HepG2 (cell line): ENCODE results near the gene MCC. TPM values are rescaled to one million over a fixed set of nuclear protein-coding genes. Genes with fewer than 3 reads are reported as not detected.
A peak's percentile ranks its signal among the peaks of the same experiment; 100 is the strongest.

Experiments used
- ARNT2 ChIP-seq: sonication (generic); formaldehyde crosslinking; IDR thresholded peaks from 2 replicates; pipeline ENCODE4 v1.8.0; 2022; ENCODE audit warnings: mild to moderate bottlenecking, low read depth, missing genetic modification reagents, moderate library complexity
- ATM ChIP-seq: fragments of 450-650 bp; IDR thresholded peaks from 2 replicates; pipeline ENCODE4 v1.7.1; 2017; ENCODE audit warnings: mild to moderate bottlenecking, borderline replicate concordance
- CHCHD3 ChIP-seq: sonication (generic); formaldehyde crosslinking; IDR thresholded peaks from 2 replicates; pipeline ENCODE4 v1.8.0; 2022; ENCODE audit warnings: mild to moderate bottlenecking, missing genetic modification reagents, moderate library complexity
- DPF2 ChIP-seq: sonication (generic); formaldehyde crosslinking; IDR thresholded peaks from 2 replicates; pipeline ENCODE4 v1.4.0; 2020; ENCODE audit warnings: mild to moderate bottlenecking, low read depth, missing genetic modification reagents, borderline replicate concordance
- EED ChIP-seq: sonication (generic); formaldehyde crosslinking; IDR thresholded peaks from 2 replicates; pipeline ENCODE4 v1.5.0; 2020; ENCODE audit warnings: mild to moderate bottlenecking, missing genetic modification reagents
- ETV6 ChIP-seq: sonication (generic); formaldehyde crosslinking; conservative IDR thresholded peaks from 2 replicates; pipeline ENCODE4 v1.4.0; 2020; ENCODE audit warnings: missing genetic modification reagents
- FOXJ3 ChIP-seq: sonication (generic); formaldehyde crosslinking; IDR thresholded peaks from 2 replicates; pipeline ENCODE4 v1.4.0; 2020; ENCODE audit warnings: missing genetic modification reagents, mild to moderate bottlenecking, borderline replicate concordance
- HNF1B ChIP-seq: sonication (generic); formaldehyde crosslinking; IDR thresholded peaks from 2 replicates; pipeline ENCODE4 v1.5.1; 2020; ENCODE audit warnings: mild to moderate bottlenecking, moderate library complexity, missing genetic modification reagents
- MBD4 ChIP-seq: IDR thresholded peaks from 2 replicates; pipeline ENCODE4 v1.6.1; 2012; ENCODE audit warnings: low read length, inconsistent platforms, borderline replicate concordance
- MEF2D ChIP-seq: sonication (generic); formaldehyde crosslinking; IDR thresholded peaks from 2 replicates; pipeline ENCODE4 v1.5.1; 2020; ENCODE audit warnings: mild to moderate bottlenecking, missing genetic modification reagents
- MEIS1 ChIP-seq: sonication (generic); formaldehyde crosslinking; IDR thresholded peaks from 2 replicates; pipeline ENCODE4 v1.9.0; 2021; ENCODE audit warnings: mild to moderate bottlenecking, missing genetic modification reagents, moderate library complexity, borderline replicate concordance
- MTF1 ChIP-seq: sonication (generic); formaldehyde crosslinking; IDR thresholded peaks from 2 replicates; pipeline ENCODE4 v1.5.0; 2020; ENCODE audit warnings: missing genetic modification reagents
- RARA ChIP-seq: IDR thresholded peaks from 2 replicates; pipeline ENCODE4 v1.6.1; 2016; ENCODE audit warnings: missing genetic modification reagents, missing compliant biosample characterization
- TBP ChIP-seq: sonication (generic); formaldehyde crosslinking; IDR thresholded peaks from 2 replicates; pipeline ENCODE4 v1.5.0; 2020; ENCODE audit warnings: missing genetic modification reagents
- TBX3 ChIP-seq: fragments of 450-650 bp; IDR thresholded peaks from 2 replicates; pipeline ENCODE4 v1.6.1; 2017; ENCODE audit warnings: antibody characterized with exemption, mild to moderate bottlenecking, inconsistent platforms, borderline replicate concordance
- THAP11 ChIP-seq: IDR thresholded peaks from 2 replicates; pipeline ENCODE4 v1.6.1; 2016; ENCODE audit warnings: missing biosample characterization, missing genetic modification reagents
- ZNF670 ChIP-seq: sonication (generic); formaldehyde crosslinking; IDR thresholded peaks from 2 replicates; pipeline ENCODE4 v1.8.0; 2022; ENCODE audit warnings: mild to moderate bottlenecking, missing genetic modification reagents, borderline replicate concordance
- ZZZ3 ChIP-seq: sonication (generic); formaldehyde crosslinking; IDR thresholded peaks from 2 replicates; pipeline ENCODE4 v1.4.0; 2020; ENCODE audit warnings: missing genetic modification reagents, mild to moderate bottlenecking, borderline replicate concordance
- polyA plus RNA-seq, 8 experiments: library from polyadenylated mRNA; depleted of rRNA in 3 of 8; stranded (reverse) in 7 of 8; unstranded in 1 of 8; fragments of >200 nt; fragmentation: Illumina TruSeq in 4 of 8; extraction: Trizol in 4 of 8; gene quantifications; 2 replicates each; pipeline versions ENCODE4 v1.2.1 to v1.2.3, GENCODE V29; 2011 to 2016; ENCODE audit warnings: low read depth in 4 of 8, missing spikeins in 1 of 8, mixed read lengths in 1 of 8; ENCODE audit not compliant: insufficient read depth in 1 of 8
- total RNA-seq, 5 experiments: library from RNA; depleted of rRNA; stranded (reverse); fragments of >200 nt; fragmentation: Illumina TruSeq; extraction: Trizol; gene quantifications; 2 replicates each; pipeline ENCODE4 v1.2.3, GENCODE V29; 2016; ENCODE audit warnings: low read depth in 1 of 5
- TF ChIP-seq, protein P1 (sequence below): sonication (generic); formaldehyde crosslinking; IDR thresholded peaks from 2 replicates; pipeline ENCODE4 v1.8.0; 2022; ENCODE audit warnings: mild to moderate bottlenecking, missing genetic modification reagents, moderate library complexity
- TF ChIP-seq, protein P2 (sequence below): IDR thresholded peaks from 2 replicates; pipeline ENCODE4 v1.6.1; 2012; ENCODE audit warnings: low read length, improper control_type of control experiment

The MCC gene
- total and polyA plus RNA-seq, 2 of the 13 experiments (the other 11 are each of a cell fraction or from before 2014, with no cell fraction given), result 0.55 to 2.4 TPM

- TF ChIP-seq ARNT2 (CRISPR knock-in tag) (peak; percentile 55; the same call in 1 of the 2 replicates), DPF2 (peak; percentile 27; the same call in 1 of the 2 replicates), FOXJ3 (CRISPR knock-in tag) (no peak), TBX3 (no peak), HNF1B (CRISPR knock-in tag) (no peak), EED (CRISPR knock-in tag) (peak; percentile 68), MTF1 (CRISPR knock-in tag) (no peak), MEF2D (CRISPR knock-in tag) (no peak), ATM (no peak), ETV6 (0 out of 2 replicates have a peak, but pooled peaks have one; percentile 53), MEIS1 (CRISPR knock-in tag) (peak; percentile 95; the same call in 1 of the 2 replicates), THAP11 (peak; percentile 71), MBD4 (no peak), TBP (CRISPR knock-in tag) (no peak), ZNF670 (CRISPR knock-in tag) (peak; percentile 75; the same call in 1 of the 2 replicates), RARA (CRISPR knock-in tag) (peak; percentile 56), ZZZ3 (0 out of 2 replicates have a peak, but pooled peaks have one; percentile 71), CHCHD3 (CRISPR knock-in tag) (peak; percentile 54; the same call in 1 of the 2 replicates)
- TF ChIP-seq, protein P1, sequence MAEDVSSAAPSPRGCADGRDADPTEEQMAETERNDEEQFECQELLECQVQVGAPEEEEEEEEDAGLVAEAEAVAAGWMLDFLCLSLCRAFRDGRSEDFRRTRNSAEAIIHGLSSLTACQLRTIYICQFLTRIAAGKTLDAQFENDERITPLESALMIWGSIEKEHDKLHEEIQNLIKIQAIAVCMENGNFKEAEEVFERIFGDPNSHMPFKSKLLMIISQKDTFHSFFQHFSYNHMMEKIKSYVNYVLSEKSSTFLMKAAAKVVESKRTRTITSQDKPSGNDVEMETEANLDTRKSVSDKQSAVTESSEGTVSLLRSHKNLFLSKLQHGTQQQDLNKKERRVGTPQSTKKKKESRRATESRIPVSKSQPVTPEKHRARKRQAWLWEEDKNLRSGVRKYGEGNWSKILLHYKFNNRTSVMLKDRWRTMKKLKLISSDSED (CRISPR knock-in tag), result no peak
- TF ChIP-seq, protein P2, sequence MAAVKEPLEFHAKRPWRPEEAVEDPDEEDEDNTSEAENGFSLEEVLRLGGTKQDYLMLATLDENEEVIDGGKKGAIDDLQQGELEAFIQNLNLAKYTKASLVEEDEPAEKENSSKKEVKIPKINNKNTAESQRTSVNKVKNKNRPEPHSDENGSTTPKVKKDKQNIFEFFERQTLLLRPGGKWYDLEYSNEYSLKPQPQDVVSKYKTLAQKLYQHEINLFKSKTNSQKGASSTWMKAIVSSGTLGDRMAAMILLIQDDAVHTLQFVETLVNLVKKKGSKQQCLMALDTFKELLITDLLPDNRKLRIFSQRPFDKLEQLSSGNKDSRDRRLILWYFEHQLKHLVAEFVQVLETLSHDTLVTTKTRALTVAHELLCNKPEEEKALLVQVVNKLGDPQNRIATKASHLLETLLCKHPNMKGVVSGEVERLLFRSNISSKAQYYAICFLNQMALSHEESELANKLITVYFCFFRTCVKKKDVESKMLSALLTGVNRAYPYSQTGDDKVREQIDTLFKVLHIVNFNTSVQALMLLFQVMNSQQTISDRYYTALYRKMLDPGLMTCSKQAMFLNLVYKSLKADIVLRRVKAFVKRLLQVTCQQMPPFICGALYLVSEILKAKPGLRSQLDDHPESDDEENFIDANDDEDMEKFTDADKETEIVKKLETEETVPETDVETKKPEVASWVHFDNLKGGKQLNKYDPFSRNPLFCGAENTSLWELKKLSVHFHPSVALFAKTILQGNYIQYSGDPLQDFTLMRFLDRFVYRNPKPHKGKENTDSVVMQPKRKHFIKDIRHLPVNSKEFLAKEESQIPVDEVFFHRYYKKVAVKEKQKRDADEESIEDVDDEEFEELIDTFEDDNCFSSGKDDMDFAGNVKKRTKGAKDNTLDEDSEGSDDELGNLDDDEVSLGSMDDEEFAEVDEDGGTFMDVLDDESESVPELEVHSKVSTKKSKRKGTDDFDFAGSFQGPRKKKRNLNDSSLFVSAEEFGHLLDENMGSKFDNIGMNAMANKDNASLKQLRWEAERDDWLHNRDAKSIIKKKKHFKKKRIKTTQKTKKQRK, result no peak
Observed at GRCh38 chr5:113513384-113514288, 25.4 kb upstream of the MCC start, which contains the start of gene YTHDC2 (continued).
